ENCODE results near the gene LRRC1. TPM values are rescaled to one million over a fixed set of nuclear protein-coding genes. Genes with fewer than 3 reads are reported as not detected.
A peak's percentile ranks its signal among the peaks of the same experiment; 100 is the strongest.

The LRRC1 gene
- total and polyA plus RNA-seq, 2 experiments from 2014 or later, result 9.1 to 11.4 TPM

DNA sequence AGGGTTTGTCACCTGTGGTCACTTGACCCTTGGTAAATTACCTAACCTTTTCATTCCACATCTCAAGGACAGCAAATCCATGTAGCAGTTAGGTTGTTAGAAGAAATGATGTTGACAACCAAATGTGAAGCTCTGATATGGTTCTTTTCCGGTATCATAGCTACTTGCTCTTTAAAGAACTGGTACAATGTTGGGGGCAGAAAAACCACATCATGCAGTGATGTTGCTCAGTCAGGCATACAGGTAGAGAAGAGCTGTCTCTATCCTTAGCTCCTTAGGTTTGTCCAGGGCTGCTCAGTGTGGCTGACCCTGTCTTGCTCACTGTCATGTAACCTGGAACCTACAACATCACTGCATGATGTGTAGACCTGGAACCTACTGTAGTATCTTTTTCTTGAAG, 135.5 kb downstream of the LRRC1 start:
- Histone ChIP-seq H3K9me3 (ENCODE audit: low read depth) (no peaks in the 10 kb centered on the region), H3K36me3 (no peaks in the 10 kb centered on the region), H3K4me3 (no peak overlapping the region), H3K4me1 (ENCODE audit: low read depth) (peaks cover 4% of the 10 kb centered on the region), H3K27me3 (no peaks in the 10 kb centered on the region), H3K27ac (no peak overlapping the region)
- TF ChIP-seq, protein P1, sequence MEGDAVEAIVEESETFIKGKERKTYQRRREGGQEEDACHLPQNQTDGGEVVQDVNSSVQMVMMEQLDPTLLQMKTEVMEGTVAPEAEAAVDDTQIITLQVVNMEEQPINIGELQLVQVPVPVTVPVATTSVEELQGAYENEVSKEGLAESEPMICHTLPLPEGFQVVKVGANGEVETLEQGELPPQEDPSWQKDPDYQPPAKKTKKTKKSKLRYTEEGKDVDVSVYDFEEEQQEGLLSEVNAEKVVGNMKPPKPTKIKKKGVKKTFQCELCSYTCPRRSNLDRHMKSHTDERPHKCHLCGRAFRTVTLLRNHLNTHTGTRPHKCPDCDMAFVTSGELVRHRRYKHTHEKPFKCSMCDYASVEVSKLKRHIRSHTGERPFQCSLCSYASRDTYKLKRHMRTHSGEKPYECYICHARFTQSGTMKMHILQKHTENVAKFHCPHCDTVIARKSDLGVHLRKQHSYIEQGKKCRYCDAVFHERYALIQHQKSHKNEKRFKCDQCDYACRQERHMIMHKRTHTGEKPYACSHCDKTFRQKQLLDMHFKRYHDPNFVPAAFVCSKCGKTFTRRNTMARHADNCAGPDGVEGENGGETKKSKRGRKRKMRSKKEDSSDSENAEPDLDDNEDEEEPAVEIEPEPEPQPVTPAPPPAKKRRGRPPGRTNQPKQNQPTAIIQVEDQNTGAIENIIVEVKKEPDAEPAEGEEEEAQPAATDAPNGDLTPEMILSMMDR (IDR thresholded peaks at IDR 0.05; ENCODE audit: low read depth, low read length), result no peak
- DNase-seq (ENCODE audit: low read depth in 1 of 2, low spot score in 1 of 2), result no peak

DNA sequence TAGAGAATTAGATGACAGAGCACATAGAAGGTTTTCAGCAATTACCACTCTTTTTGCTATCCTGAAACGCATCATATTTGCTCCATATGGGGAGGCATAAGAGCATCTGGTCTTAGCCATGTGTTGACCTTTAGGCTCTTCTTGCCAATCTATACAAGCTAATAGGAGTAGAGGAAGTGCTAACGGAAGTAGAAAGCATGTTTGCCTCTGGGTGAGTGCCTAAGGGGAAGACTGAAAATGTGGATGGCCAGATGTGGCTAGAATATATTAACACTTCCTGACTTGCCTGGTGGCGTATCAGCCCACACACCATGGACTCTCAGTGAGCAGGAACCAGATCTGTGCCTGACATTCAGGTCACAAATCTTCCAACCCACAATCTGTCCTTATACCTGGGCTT, 136.3 kb downstream of the LRRC1 start:
- no peaks in the 10 kb centered on the region for H3K27me3 ChIP-seq
- TF ChIP-seq, protein P1 (IDR thresholded peaks at IDR 0.05; ENCODE audit: low read depth, low read length), result no peak

DNA sequence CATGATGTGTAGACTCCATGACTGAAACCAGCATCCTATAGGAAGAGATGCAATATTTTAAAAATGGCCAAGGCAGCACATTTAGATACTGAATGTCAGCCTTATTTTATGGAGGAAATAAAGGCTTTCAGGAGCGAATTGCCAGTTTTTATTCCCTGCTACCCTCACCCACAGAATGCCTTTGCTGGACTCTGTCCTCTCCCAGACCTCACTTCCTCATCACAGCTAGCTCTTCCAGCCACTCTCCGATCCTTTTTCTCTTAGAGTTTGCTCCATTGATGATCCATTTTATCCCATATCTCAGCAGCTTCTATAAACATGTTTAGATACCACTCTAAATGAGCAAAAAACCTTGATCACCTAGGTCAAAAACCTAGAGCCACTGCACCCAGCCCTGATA, 137.7 kb downstream of the LRRC1 start:
- Histone ChIP-seq H3K36me3 (no peaks in the 10 kb centered on the region), H3K9me3 (ENCODE audit: low read depth) (no peaks in the 10 kb centered on the region), H3K27me3 (no peaks in the 10 kb centered on the region), H3K4me1 (ENCODE audit: low read depth) (no peaks in the 10 kb centered on the region), H3K27ac (no peak overlapping the region), H3K4me3 (no peak overlapping the region)
- no peak for DNase-seq (ENCODE audit: low read depth in 1 of 2, low spot score in 1 of 2)
- TF ChIP-seq, protein P1 (IDR thresholded peaks at IDR 0.05; ENCODE audit: low read depth, low read length), result no peak

More for the DNA sequence above, 136.3 kb downstream of the LRRC1 start:
- no peak for DNase-seq (ENCODE audit: low read depth in 1 of 2, low spot score in 1 of 2)
- Histone ChIP-seq H3K36me3 (no peaks in the 10 kb centered on the region), H3K4me1 (ENCODE audit: low read depth) (peaks cover 4% of the 10 kb centered on the region), H3K9me3 (ENCODE audit: low read depth) (no peaks in the 10 kb centered on the region), H3K27ac (no peak overlapping the region), H3K4me3 (no peak overlapping the region)

DNA sequence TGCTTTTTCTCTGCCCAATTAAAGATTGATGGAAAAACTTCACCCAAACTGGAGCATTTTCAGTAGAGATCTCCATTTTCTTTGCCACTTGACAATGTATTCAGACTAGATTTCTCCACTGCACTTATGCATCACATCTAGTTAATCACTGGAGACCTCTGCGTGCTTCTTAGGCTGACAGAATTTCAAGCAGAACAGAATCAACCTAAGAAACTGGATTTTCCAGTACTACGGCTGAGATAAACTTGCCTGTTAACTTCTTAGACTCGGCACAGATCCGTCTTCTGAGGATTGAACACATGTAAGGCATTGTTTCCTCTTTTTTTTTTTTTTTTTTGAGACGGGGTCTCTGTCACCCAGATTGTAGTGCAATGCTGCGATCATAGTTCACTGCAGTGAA, 139.2 kb downstream of the LRRC1 start:
- TF ChIP-seq, protein P1 (IDR thresholded peaks at IDR 0.05; ENCODE audit: low read depth, low read length), result no peak
- H3K4me3 ChIP-seq, result no peak overlapping the region
- no peak overlapping the region for H3K27ac ChIP-seq
- no peaks in the 10 kb centered on the region for H3K27me3 ChIP-seq
- H3K36me3 ChIP-seq, result no peaks in the 10 kb centered on the region
- no peaks in the 10 kb centered on the region for H3K4me1 ChIP-seq (ENCODE audit: low read depth)
- H3K9me3 ChIP-seq (ENCODE audit: low read depth), result no peaks in the 10 kb centered on the region
- DNase-seq (ENCODE audit: low read depth in 1 of 2, low spot score in 1 of 2), result no peak

DNA sequence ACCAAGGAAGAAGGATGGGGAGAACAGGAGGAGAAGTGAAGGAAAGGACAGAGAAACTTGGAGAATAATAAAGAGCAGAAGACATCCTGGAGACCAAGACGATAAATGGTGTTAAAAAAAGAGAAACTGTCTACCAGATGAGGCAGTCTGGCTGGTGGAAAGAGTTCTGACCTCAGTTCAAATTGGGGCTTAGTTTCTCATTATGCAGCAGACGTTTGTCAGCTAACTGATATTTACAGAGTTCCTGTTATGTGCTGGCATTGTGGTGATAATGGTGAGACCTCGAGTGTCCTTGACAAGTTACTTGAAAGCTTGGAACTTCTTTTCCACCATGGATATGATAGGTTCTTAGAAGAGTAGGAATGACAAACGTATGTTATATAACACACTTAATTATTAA, 142.7 kb downstream of the LRRC1 start:
- TF ChIP-seq, protein P1 (IDR thresholded peaks at IDR 0.05; ENCODE audit: low read depth, low read length), result no peak
- Histone ChIP-seq H3K4me1 (ENCODE audit: low read depth) (no peaks in the 10 kb centered on the region), H3K9me3 (ENCODE audit: low read depth) (no peaks in the 10 kb centered on the region), H3K27me3 (no peaks in the 10 kb centered on the region), H3K36me3 (no peaks in the 10 kb centered on the region), H3K4me3 (no peak overlapping the region), H3K27ac (no peak overlapping the region)
- no peak for DNase-seq (ENCODE audit: low read depth in 1 of 2, low spot score in 1 of 2)

DNA sequence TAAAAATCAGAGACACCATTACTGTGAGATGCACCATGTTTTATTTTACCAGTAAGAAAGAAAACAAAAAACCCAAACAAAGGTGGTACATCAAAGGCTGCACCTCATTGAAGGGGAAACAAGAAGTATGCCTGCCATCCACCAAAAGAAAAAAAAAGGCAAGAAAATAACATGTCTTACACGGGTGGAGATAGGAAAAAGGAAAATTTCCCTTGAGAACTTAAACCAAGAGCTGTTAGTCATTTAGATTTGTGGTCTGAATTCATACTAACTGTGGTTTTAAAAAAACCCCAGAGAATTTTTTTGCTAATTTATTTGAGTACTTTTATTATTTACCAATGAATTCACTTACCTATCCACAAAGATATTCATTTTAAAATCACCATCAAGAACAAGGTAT, 144.0 kb downstream of the LRRC1 start:
- H3K27ac ChIP-seq, result no peak overlapping the region
- H3K36me3 ChIP-seq, result no peaks in the 10 kb centered on the region
- H3K4me3 ChIP-seq, result no peak overlapping the region
- no peaks in the 10 kb centered on the region for H3K9me3 ChIP-seq (ENCODE audit: low read depth)
- no peaks in the 10 kb centered on the region for H3K27me3 ChIP-seq
- TF ChIP-seq, protein P1 (IDR thresholded peaks at IDR 0.05; ENCODE audit: low read depth, low read length), result no peak
- no peaks in the 10 kb centered on the region for H3K4me1 ChIP-seq (ENCODE audit: low read depth)
- DNase-seq (ENCODE audit: low read depth in 1 of 2, low spot score in 1 of 2), result peak in 1 of 2 donors; percentile 21

All from cardiac muscle cell (in vitro differentiated cells and primary cell).